ENCODE data around the gene RPS27L. TPM values are rescaled to one million over a fixed set of nuclear protein-coding genes. Genes with fewer than 3 reads are reported as not detected.
"Not testable (repeated sequence)": the region's sequence is repeated elsewhere in the genome, so short reads cannot be mapped to it uniquely, and the experiment has no call there.

Gene RPS27L
- total and polyA plus RNA-seq, 5 donors from 2014 or later, result 94.0 to 422 (median 287) TPM

DNA sequence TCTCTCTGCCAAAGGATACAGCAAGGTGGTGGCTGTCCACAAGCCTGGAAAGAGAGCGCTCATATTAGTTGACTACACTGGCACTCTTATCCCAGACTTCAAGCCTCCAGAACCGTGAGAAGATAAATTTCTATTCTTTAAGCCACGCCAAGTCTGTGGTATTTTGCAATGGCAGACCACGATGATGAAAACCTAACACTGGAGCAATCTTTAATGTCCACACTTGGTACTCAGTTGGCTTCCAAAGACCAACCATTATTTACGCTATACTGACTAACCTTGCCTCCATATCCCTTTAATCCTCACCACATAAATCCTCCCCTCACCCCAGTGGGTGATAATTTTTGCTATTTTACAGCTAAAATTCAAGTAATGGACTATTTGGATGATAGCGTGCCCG, 52.5 kb downstream of the RPS27L start:
- no peaks in the 10 kb centered on the region for H3K4me1 Mint-ChIP-seq
- DNase-seq, result no peak

DNA sequence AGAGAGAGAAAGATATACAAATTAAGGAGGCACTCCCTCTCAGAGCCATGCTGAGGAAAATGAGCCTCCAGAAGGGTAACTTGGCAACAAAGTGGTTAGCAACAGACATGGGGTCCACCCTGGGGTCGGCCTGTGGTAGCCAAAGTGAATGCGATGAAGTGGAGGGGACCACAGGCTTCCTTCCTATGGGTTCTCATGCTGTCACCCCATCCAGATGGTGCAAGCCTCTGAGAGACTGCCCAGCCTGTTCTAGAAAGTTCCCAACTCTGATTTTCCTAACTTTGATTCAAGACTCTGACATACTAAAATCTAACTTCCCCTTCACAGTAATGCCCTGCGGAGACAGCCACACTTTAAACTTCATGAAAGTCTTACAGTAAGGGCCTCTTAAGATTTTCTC, 53.9 kb downstream of the RPS27L start:
- Mint-ChIP-seq H3K4me3 (no peak overlapping the region), H3K27me3 (peaks cover 31% of the 10 kb centered on the region), H3K4me1 (no peaks in the 10 kb centered on the region), H3K27ac (peak overlapping the region in 1 of 3 donors; percentile 11), H3K36me3 (no peaks in the 10 kb centered on the region), H3K9me3 (peaks cover 0 to 2% (median 0%) of the 10 kb centered on the region in 7 donors)
- Histone ChIP-seq H3K27me3 (ENCODE audit: control insufficient read depth, insufficient read depth, low read length) (no peaks in the 10 kb centered on the region), H3K36me3 (ENCODE audit: control insufficient read depth, insufficient read depth, low read length) (no peaks in the 10 kb centered on the region), H3K27ac (ENCODE audit: insufficient read depth, low read length, poor library complexity, severe bottlenecking) (no peak overlapping the region), H3K9me3 (ENCODE audit: control insufficient read depth in 2 of 2, low read length in 2 of 2) (no peaks in the 10 kb centered on the region), H3K4me1 (ENCODE audit: control insufficient read depth, insufficient read depth, low read length, poor library complexity, severe bottlenecking) (no peaks in the 10 kb centered on the region), H3K4me3 (ENCODE audit: low read depth, low read length) (no peak overlapping the region)
- ATAC-seq (ENCODE audit: low read depth in 2 of 2), result no peak
- no peak for DNase-seq

More for the DNA sequence above, 52.5 kb downstream of the RPS27L start:
- Mint-ChIP-seq H3K27ac (no peak overlapping the region), H3K9me3 (peaks cover 0 to 3% (median 0%) of the 10 kb centered on the region in 7 donors), H3K36me3 (no peaks in the 10 kb centered on the region), H3K27me3 (peaks cover 27% of the 10 kb centered on the region), H3K4me3 (no peak overlapping the region)
- no peaks in the 10 kb centered on the region for H3K27me3 ChIP-seq (ENCODE audit: control insufficient read depth, insufficient read depth, low read length)
- H3K9me3 ChIP-seq (ENCODE audit: control insufficient read depth in 2 of 2, low read length in 2 of 2), result no peaks in the 10 kb centered on the region
- H3K4me3 ChIP-seq (ENCODE audit: low read depth, low read length), result no peak overlapping the region
- no peaks in the 10 kb centered on the region for H3K36me3 ChIP-seq (ENCODE audit: control insufficient read depth, insufficient read depth, low read length)
- no peaks in the 10 kb centered on the region for H3K4me1 ChIP-seq (ENCODE audit: control insufficient read depth, insufficient read depth, low read length, poor library complexity, severe bottlenecking)
- ATAC-seq (ENCODE audit: low read depth in 2 of 2), result no peak
- H3K27ac ChIP-seq (ENCODE audit: insufficient read depth, low read length, poor library complexity, severe bottlenecking), result no peak overlapping the region

- not testable (repeated sequence) for H3K27ac Mint-ChIP-seq; DNase-seq; H3K36me3 Mint-ChIP-seq; H3K27me3 ChIP-seq (ENCODE audit: control insufficient read depth, insufficient read depth, low read length); H3K4me1 Mint-ChIP-seq; ATAC-seq (ENCODE audit: low read depth in 2 of 2); H3K9me3 ChIP-seq (ENCODE audit: control insufficient read depth in 2 of 2, low read length in 2 of 2); H3K9me3 Mint-ChIP-seq; H3K4me3 Mint-ChIP-seq; H3K36me3 ChIP-seq (ENCODE audit: control insufficient read depth, insufficient read depth, low read length); H3K4me3 ChIP-seq (ENCODE audit: low read depth, low read length); H3K27ac ChIP-seq (ENCODE audit: insufficient read depth, low read length, poor library complexity, severe bottlenecking); H3K4me1 ChIP-seq (ENCODE audit: control insufficient read depth, insufficient read depth, low read length, poor library complexity, severe bottlenecking)
- H3K27me3 Mint-ChIP-seq, result peaks cover 26% of the 10 kb centered on the region
Observed at GRCh38 chr15:63099581-63099980, 57.7 kb downstream of the RPS27L start.

- not testable (repeated sequence) for H3K36me3 Mint-ChIP-seq; ATAC-seq (ENCODE audit: low read depth in 2 of 2); H3K36me3 ChIP-seq (ENCODE audit: control insufficient read depth, insufficient read depth, low read length)
Observed at GRCh38 chr15:63098901-63099300, 58.4 kb downstream of the RPS27L start.

More at GRCh38 chr15:63098901-63099300, 58.4 kb downstream of the RPS27L start:
- not testable (repeated sequence) for H3K4me1 Mint-ChIP-seq; H3K27ac ChIP-seq (ENCODE audit: insufficient read depth, low read length, poor library complexity, severe bottlenecking); H3K4me3 ChIP-seq (ENCODE audit: low read depth, low read length); DNase-seq; H3K4me3 Mint-ChIP-seq; H3K9me3 ChIP-seq (ENCODE audit: control insufficient read depth in 2 of 2, low read length in 2 of 2); H3K4me1 ChIP-seq (ENCODE audit: control insufficient read depth, insufficient read depth, low read length, poor library complexity, severe bottlenecking); H3K27me3 ChIP-seq (ENCODE audit: control insufficient read depth, insufficient read depth, low read length); H3K9me3 Mint-ChIP-seq; H3K27ac Mint-ChIP-seq
- H3K27me3 Mint-ChIP-seq, result peaks cover 21% of the 10 kb centered on the region

Other genes with a start within 250 kb of the RPS27L start
- gene TPM1, start 114.7 kb downstream of the RPS27L start, total RNA-seq, result 11.2 TPM
- gene TPM1, start 114.7 kb downstream of the RPS27L start, polyA plus RNA-seq, result 10 to 100 TPM in 2 of 4 donors, 1 to 10 TPM in 2; 7.2 to 12.1 (median 9.5) TPM
- 8.5 TPM for gene LACTB, start 35.6 kb downstream of the RPS27L start, total RNA-seq
- gene LACTB, start 35.6 kb downstream of the RPS27L start, polyA plus RNA-seq, result 10 to 100 TPM in 2 of 4 donors, 1 to 10 TPM in 2; 7.5 to 11.8 (median 9.8) TPM
- 114 TPM for gene RAB8B, start 32.1 kb upstream of the RPS27L start, total RNA-seq
- 10 to 100 TPM; 67.4 to 82.4 (median 74.4) TPM for gene RAB8B, start 32.1 kb upstream of the RPS27L start, polyA plus RNA-seq
- gene APH1B, start 120.1 kb upstream of the RPS27L start, total RNA-seq, result 19.0 TPM
- gene APH1B, start 120.1 kb upstream of the RPS27L start, polyA plus RNA-seq, result 10 to 100 TPM in 2 of 4 donors, 1 to 10 TPM in 2; 9.1 to 16.2 (median 11.6) TPM
- gene CA12, start 224.4 kb upstream of the RPS27L start, total RNA-seq, result not detected
- gene CA12, start 224.4 kb upstream of the RPS27L start, polyA plus RNA-seq, result not detected